ENCODE measurements around the gene KCNK4.

KCNK4 gene

GRCh38 chr11:64334764-64335735 is 43.9 kb downstream of the KCNK4 start:
- DNase-seq (ENCODE audit: insufficient read length, low spot score) (peak; percentile 95), FAIRE-seq (peak; percentile 33)
- no peak for TF ChIP-seq POLR2A (IDR thresholded peaks at IDR 0.05; ENCODE audit: low read depth, low read length)

- FAIRE-seq (no peak), DNase-seq (ENCODE audit: insufficient read length, low spot score) (no peak)
- no peak for TF ChIP-seq POLR2A (IDR thresholded peaks at IDR 0.05; ENCODE audit: low read depth, low read length)
These were observed 46.6 kb downstream of the KCNK4 start for GRCh38 chr11:64337538-64338249.

- DNase-seq (ENCODE audit: insufficient read length, low spot score) (no peak), FAIRE-seq (no peak)
- no peak for TF ChIP-seq POLR2A (IDR thresholded peaks at IDR 0.05; ENCODE audit: low read depth, low read length)
These were observed 47.6 kb downstream of the KCNK4 start for GRCh38 chr11:64338716-64339115.

DNA sequence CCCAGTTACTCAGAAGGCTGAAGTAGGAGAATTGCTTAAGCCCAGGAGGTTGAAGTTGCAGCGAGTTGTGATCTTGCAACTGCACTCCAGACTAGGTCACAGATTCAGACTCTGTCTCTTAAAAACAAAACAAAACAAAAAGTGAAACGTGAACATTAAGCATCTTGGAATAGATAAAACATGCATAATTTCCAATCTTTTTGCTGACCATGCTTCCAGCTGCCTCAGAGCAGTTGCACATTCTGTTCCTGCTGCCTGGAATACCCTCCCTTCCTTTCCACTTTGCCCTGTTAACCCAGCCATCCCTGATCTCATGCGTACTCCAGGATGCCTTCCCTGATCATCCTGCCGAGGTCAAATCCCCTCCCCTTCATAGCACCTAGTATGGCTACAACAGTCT is 48.2 kb downstream of the KCNK4 start:
- no peak for TF ChIP-seq POLR2A (IDR thresholded peaks at IDR 0.05; ENCODE audit: low read depth, low read length)
- FAIRE-seq (no peak), DNase-seq (ENCODE audit: insufficient read length, low spot score) (no peak)

- no peak for FAIRE-seq
These were observed 48.8 kb downstream of the KCNK4 start, which contains the start of gene CCDC88B for GRCh38 chr11:64339754-64340408. Gene CCDC88B (plus strand): TSS chr11:64340204. CDS start chr11:64340267, 63 bp downstream.

GRCh38 chr11:64340671-64341335 is 49.7 kb downstream of the KCNK4 start:
- FAIRE-seq (no peak), DNase-seq (ENCODE audit: insufficient read length, low spot score) (no peak)
- TF ChIP-seq POLR2A (IDR thresholded peaks at IDR 0.05; ENCODE audit: low read depth, low read length) = no peak

More at GRCh38 chr11:64339754-64340408, 48.8 kb downstream of the KCNK4 start, which contains the start of gene CCDC88B:
- no peak for TF ChIP-seq POLR2A (IDR thresholded peaks at IDR 0.05; ENCODE audit: low read depth, low read length)
- DNase-seq (ENCODE audit: insufficient read length, low spot score) = no peak

- DNase-seq (ENCODE audit: insufficient read length, low spot score) (no peak), FAIRE-seq (no peak)
- TF ChIP-seq POLR2A (IDR thresholded peaks at IDR 0.05; ENCODE audit: low read depth, low read length) = no peak
These were observed 50.3 kb downstream of the KCNK4 start for GRCh38 chr11:64341429-64341828.

DNA sequence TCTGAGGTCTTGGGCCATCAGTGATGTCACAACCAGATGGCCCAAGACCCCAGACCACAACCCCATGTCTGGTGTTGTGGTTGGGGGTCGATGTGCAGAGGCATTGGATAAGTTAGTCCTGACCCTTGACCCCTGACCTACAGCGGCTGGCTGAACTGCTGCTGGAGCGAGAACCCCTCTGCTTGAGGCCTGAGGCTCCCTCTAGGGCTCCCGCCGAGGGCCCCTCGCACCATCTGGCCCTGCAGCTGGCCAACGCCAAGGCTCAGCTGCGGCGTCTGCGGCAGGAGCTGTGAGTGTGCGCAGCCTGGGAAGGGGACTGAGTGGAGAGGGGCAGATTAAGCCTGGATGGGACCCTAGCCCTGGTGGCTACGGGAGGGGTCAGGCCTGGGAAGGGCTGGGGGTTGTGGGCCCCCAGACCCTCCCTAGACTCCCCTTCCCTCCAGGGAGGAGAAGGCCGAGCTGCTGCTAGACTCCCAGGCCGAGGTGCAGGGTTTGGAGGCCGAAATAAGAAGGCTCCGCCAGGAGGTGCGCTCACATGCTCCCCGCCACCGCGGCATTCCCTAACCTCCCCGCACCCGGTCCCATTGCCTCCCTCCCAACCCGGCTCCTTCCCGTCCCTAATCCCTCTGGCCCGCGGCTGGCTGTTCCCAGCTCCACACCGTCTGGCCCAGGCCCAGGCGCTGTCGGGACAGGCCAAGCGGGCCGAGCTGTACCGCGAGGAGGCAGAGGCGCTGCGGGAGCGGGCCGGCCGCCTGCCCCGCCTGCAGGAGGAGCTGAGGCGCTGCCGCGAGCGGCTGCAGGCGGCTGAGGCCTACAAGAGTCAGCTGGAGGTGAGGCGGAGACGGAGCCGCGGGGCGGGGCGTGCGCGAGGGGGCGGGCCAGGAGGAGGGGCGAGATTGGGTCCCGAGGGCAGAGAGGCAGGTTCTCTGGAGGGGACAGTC is 51.0 kb downstream of the KCNK4 start:
- FAIRE-seq (no peak), DNase-seq (ENCODE audit: insufficient read length, low spot score) (peak; percentile 90)
- peak; percentile 74 for TF ChIP-seq POLR2A (IDR thresholded peaks at IDR 0.05; ENCODE audit: low read depth, low read length)

GRCh38 chr11:64342869-64343745 is 52.0 kb downstream of the KCNK4 start:
- FAIRE-seq (no peak), DNase-seq (ENCODE audit: insufficient read length, low spot score) (no peak)
- TF ChIP-seq POLR2A (IDR thresholded peaks at IDR 0.05; ENCODE audit: low read depth, low read length) = no peak

DNA sequence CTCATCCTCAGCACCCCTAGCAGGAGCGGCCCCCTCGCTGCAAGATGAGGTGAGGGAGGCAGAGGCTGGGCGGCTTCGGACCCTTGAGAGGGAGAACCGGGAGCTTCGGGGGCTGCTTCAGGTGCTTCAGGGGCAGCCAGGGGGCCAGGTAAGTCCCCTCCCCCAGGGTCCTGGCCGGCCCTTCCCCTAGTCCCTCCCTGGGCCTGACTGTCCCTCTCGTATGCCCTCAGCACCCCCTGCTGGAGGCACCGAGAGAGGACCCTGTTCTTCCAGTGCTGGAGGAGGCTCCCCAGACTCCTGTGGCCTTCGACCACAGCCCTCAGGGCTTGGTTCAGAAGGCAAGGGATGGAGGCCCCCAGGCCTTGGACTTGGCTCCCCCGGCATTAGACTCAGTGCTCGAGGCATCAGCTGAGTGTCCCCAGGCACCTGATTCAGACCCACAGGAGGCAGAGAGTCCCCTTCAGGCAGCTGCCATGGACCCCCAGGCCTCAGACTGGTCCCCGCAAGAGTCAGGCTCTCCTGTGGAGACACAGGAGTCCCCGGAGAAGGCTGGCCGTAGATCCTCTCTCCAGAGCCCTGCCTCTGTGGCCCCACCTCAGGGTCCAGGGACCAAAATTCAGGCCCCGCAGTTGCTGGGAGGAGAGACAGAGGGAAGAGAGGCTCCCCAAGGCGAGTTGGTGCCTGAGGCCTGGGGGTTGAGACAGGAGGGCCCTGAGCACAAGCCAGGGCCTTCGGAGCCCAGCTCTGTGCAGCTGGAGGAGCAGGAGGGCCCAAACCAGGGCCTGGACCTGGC is 52.9 kb downstream of the KCNK4 start:
- FAIRE-seq = no peak
- no peak for TF ChIP-seq POLR2A (IDR thresholded peaks at IDR 0.05; ENCODE audit: low read depth, low read length)
- DNase-seq (ENCODE audit: insufficient read length, low spot score) = no peak

GRCh38 chr11:64344787-64345186 is 53.7 kb downstream of the KCNK4 start:
- FAIRE-seq = no peak
- TF ChIP-seq POLR2A (IDR thresholded peaks at IDR 0.05; ENCODE audit: low read depth, low read length) = no peak
- no peak for DNase-seq (ENCODE audit: insufficient read length, low spot score)

Measured in H54 (cell line).